ENCODE data around the gene MGAT5.

MGAT5 gene

GRCh38 chr2:134482766-134483340 is 229.0 kb downstream of the MGAT5 start:
- no peak for DNase-seq

DNA sequence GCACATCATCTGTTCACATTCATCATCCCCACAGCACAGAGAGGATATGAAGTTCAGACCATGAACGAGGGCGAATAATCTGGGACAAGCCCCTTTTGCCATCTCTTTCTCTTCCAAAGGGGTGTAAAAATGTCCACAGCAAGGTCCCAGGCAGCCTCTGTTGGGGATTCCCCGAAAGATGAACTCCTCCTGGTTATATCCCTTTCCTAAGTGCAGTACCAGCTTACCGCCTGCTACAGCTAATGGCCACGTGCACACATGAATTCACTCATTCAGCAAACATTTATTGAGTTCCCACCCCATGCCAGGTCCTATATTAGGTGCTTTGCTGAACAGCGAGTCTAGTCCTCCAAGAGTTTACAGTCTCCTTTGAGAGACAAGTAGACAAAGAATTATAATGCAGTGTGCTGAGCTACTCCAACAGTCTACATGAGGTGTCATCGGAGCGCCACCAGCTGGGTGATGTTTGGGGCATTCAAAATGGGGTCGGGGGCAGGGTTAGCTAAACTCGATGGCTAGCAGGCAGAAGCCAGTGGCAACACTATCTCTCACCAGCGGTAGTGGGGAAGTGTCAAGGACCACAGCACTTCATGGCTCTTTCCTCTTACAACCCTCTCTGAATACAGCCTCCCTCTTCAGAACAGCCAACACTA is 236.0 kb downstream of the MGAT5 start:
- DNase-seq, result no peak

DNA sequence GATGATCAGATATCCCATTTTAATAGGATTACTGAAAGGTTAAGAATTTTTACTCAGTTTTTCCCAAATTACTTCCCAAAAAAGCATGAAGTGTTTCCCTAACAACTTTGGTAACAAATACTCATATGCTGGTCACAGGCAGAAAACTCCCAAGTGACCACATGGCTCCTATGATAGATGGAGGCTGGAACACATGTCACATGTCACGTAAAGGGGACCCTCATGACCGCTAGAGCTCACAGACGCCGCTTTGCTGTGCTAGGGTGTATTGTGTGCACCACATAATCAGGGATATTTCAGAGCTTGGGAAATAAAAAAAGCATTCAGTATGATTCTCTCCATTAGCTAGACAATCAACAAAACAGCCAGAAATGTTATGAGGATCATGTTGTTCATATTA is 236.7 kb downstream of the MGAT5 start:
- DNase-seq, result no peak

GRCh38 chr2:134491022-134491421 is 237.2 kb downstream of the MGAT5 start:
- DNase-seq, result no peak

DNA sequence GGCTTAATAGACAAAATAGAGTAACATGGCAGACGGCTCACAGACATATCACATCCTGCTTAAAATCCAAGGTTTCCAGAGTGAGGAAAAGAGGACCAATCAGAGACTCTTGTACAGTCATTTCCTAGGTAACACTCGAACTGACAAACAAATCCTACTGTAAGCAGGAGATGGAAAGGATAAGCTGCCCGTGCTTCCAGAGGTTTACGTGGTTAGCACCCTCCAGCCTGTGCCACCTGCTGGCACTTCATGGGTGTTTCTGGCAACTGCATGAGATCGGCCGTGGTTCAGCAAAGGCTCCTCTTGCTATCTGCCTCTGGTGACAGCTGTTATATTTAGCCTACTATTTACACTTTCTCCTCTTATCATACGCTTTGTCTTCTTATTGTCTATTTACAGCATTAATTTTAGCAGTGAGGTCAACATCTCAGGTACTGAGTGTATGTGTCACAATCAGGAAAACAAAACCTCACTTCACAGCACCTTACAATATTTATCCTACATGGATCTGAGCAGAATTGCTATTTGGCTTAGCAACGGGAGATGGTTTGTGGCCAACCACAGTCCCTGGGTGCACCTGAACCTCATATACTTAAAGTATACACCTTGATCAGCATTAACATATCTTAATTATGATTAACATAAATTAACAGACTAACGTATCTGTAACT is 238.0 kb downstream of the MGAT5 start:
- peak; percentile 68 for DNase-seq

DNA sequence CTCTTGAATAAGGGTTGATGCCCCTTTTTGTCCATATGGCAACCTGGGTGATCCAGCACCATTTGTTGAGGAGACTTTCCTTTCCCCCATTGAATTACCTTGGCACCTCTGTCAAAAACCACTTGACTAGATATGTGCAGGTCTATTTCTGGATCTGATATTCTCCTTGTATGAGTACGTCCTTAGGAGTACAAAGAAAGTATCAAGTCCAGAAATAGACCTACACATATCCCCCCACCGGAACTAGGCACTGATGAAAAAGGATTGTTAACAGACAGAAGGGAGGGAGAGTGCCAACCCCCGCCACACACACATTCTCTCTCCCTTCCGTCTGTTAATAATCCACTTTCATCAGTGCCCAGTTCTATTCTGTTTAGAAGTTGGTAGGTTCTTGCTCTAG is 239.9 kb downstream of the MGAT5 start:
- no peak for DNase-seq

GRCh38 chr2:134498654-134499053 is 244.8 kb downstream of the MGAT5 start:
- DNase-seq, result no peak

DNA sequence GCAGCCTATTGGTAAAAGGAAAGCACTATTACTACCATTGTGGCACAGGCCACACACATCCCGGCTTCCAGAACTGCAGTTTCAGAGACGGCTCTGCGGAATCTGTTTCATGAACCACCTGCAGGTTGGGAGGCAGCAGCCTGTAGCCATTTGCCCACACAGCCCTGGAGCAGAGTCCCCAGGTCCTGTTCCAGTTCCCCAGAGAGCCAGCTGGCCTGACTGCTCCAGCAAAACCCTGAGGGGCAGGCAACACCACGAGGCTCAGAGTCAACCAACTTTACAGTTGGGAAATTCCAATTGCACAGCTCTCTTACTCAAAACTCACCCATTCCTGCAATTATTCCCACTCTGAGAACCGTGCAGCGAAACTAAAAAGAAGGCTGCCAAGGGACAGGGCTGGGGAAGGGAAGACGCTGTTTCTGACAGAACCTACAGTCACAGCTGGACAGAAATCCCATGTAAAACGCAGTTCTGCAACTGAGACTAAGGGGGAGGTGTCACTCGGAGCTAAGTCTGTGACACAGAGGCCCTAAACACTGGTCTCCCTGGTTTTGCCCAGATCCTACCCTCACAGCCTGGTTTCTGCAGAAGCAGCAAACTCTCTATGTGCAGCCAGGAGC is 245.5 kb downstream of the MGAT5 start:
- no peak for DNase-seq

- peak; percentile 60 for DNase-seq
Measured at GRCh38 chr2:134500211-134500935, 246.5 kb downstream of the MGAT5 start.

DNA sequence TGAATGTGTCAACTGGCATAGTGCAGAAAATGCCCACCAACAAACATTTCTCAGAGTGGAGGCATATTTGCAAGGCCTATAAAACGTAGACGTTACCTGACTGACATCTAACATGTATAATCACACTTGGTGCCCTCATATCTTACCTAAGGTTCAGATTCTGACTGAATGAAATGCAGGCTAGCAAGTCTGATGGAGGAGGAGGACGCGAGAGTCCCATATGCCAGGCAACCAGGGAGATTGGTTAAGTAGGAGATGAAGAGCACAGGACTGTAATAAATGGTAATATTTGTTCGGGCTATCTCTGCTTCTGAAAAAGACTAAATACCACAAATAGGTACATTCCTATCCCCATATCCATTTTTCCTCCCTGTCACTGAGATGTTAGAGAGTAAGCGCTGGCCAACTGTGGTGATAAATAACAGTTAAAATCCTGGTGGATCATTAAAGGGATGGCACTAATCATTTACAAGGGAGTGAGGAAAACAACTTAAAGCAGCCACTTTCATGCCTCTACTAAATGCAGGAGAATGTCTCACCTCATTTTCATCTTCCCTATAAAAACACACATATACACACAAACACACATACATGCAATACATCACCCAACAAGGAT is 247.7 kb downstream of the MGAT5 start:
- no peak for DNase-seq

DNA sequence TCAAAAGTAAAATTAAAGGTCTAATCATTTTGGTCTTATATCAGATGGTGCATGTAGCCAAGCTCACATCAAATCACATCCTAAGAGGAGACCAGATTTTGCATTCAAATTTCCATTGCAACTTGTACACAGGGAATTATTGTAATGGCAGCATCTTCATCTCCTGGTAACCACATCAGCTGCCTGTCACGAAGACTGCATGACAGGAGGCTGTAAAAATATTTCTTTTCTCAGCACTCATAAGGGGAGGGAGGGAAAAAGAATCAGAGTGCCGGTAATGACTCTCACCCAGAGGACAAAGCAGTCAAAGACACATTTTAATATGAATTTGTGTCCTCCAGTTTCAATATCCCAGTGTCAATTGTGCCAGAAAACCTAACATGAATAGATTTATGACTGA is 248.2 kb downstream of the MGAT5 start:
- DNase-seq, result no peak
